Astrocyte (in vitro differentiated cells and primary cell): Measurements from ENCODE around the gene KIAA0825.

Experiments used
- CTCF ChIP-seq: IDR thresholded peaks from 2 replicates; pipeline ENCODE4 v1.5.1; 2011; ENCODE audit warnings: low read depth, mild to moderate bottlenecking, inconsistent platforms, low read length, moderate library complexity; ENCODE audit not compliant: insufficient read depth
- EZH2 ChIP-seq: IDR thresholded peaks from 2 replicates; pipeline ENCODE4 v1.6.1; 2012; ENCODE audit warnings: mild to moderate bottlenecking, low read length, inconsistent platforms; ENCODE audit not compliant: insufficient read depth

DNA sequence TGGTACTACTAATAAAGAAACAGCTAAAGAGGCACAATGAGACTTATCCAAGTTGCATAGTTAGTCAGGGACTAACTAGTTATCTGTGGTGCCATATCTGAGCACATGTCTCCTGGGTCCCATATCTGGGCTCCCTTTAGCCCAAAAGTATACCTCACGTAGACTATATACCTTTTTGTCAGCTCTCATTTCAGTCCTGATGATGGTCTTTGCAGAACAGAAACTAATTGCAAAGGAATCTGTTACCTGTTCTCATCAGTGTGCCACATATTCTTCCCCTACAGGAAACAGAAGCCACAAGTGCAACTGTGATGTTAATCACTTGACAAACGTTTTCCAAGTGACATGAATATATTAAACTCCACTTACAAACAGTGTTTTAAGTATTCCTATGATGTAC lies 395.2 kb downstream of the KIAA0825 start:
- no peak for TF ChIP-seq CTCF
- TF ChIP-seq EZH2: no peak
